Measurements from ENCODE around the gene LHX1. TPM values are rescaled to one million over a fixed set of nuclear protein-coding genes. Genes with fewer than 3 reads are reported as not detected.

LHX1 gene
- total and polyA plus RNA-seq, 2 donors (not counting 1 experiment from before 2014, with no cell fraction given), result not detected

DNA sequence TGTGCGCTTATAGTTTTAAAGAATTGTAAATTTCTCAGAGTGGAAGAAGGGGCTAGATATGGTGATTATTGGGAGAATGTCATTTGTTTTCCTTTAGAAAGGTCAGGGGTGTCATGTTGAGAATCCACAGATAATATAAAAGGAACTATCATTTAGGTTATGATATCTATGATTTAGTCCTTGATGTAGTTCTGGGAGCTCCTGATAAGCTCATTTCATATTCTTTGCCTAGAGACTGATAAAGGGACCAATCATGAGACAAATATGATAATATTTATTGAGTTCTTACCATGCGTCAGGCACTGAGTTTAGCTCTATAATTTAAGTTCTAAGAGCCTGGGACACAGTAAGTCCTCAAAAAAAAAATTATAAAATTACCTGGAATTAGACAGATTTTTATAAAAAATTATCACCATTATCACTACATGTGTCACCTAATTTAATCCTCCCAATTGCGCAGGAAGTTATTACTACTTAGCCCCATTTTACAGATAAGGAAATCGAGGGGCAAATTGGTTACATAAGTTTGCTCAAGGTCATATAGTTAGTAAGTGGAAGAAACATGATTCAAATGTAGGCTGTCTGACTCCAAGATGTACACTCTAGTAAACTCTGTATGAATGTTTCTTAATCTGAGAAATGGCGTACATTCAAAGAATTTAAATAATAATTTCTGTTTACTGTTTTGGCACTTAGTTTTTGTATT is 14.0 kb downstream of the LHX1 start:
- no peak overlapping the region for H3K4me3 ChIP-seq (replicated peaks in 1 of 4; ENCODE audit: control extremely low read depth in 1 of 4, insufficient read depth in 1 of 4, low read depth in 3 of 4, low read length in 4 of 4)
- TF ChIP-seq, protein P1, sequence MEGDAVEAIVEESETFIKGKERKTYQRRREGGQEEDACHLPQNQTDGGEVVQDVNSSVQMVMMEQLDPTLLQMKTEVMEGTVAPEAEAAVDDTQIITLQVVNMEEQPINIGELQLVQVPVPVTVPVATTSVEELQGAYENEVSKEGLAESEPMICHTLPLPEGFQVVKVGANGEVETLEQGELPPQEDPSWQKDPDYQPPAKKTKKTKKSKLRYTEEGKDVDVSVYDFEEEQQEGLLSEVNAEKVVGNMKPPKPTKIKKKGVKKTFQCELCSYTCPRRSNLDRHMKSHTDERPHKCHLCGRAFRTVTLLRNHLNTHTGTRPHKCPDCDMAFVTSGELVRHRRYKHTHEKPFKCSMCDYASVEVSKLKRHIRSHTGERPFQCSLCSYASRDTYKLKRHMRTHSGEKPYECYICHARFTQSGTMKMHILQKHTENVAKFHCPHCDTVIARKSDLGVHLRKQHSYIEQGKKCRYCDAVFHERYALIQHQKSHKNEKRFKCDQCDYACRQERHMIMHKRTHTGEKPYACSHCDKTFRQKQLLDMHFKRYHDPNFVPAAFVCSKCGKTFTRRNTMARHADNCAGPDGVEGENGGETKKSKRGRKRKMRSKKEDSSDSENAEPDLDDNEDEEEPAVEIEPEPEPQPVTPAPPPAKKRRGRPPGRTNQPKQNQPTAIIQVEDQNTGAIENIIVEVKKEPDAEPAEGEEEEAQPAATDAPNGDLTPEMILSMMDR (conservative IDR thresholded peaks at IDR 0.05 in 1 of 2, IDR thresholded peaks at IDR 0.05 in 1 of 2; ENCODE audit: low read depth in 1 of 2, low read length in 2 of 2), result no peak
- TF ChIP-seq EZH2 (IDR thresholded peaks at IDR 0.05; ENCODE audit: low read length, missing control alignments), result no peak

GRCh38 chr17:36971508-36971907 is 34.2 kb downstream of the LHX1 start:
- H3K9ac ChIP-seq (ENCODE audit: insufficient read depth, low read length), result no peak overlapping the region
- no peaks in the 10 kb centered on the region for H4K20me1 ChIP-seq (ENCODE audit: control insufficient read depth, extremely low read depth, insufficient read depth, low read length)
- H3K36me3 ChIP-seq (ENCODE audit: control insufficient read depth, insufficient read depth, low read length), result no peaks in the 10 kb centered on the region
- H2AFZ ChIP-seq (ENCODE audit: low read length), result no peak overlapping the region
- no peaks in the 10 kb centered on the region for H3K9me3 ChIP-seq (ENCODE audit: control insufficient read depth, insufficient read depth, low read depth, low read length)
- H3K27me3 ChIP-seq (ENCODE audit: control insufficient read depth, insufficient read depth, low read length), result no peaks in the 10 kb centered on the region
- TF ChIP-seq, protein P1 (conservative IDR thresholded peaks at IDR 0.05 in 1 of 2, IDR thresholded peaks at IDR 0.05 in 1 of 2; ENCODE audit: low read depth in 1 of 2, low read length in 2 of 2), result no peak
- no peak for TF ChIP-seq EZH2 (IDR thresholded peaks at IDR 0.05; ENCODE audit: low read length, missing control alignments)
- no peak overlapping the region for H3K4me3 ChIP-seq (replicated peaks in 1 of 4; ENCODE audit: control extremely low read depth in 1 of 4, insufficient read depth in 1 of 4, low read depth in 3 of 4, low read length in 4 of 4)
- no peak overlapping the region for H3K27ac ChIP-seq (ENCODE audit: insufficient read depth, low read length)
- no peak for DNase-seq (ENCODE audit: low read depth in 2 of 2)
- H3K4me1 ChIP-seq (ENCODE audit: control insufficient read depth, extremely low read depth, insufficient read depth, low read length), result no peaks in the 10 kb centered on the region
- no peak overlapping the region for H3K4me2 ChIP-seq (ENCODE audit: extremely low read depth, insufficient read depth, low read length)
- no peaks in the 10 kb centered on the region for H3K79me2 ChIP-seq (ENCODE audit: control insufficient read depth, insufficient read depth, low read length)

More for the DNA sequence above, 14.0 kb downstream of the LHX1 start:
- Histone ChIP-seq H3K9me3 (ENCODE audit: control insufficient read depth, insufficient read depth, low read depth, low read length) (no peaks in the 10 kb centered on the region), H3K79me2 (ENCODE audit: control insufficient read depth, insufficient read depth, low read length) (peaks cover 23% of the 10 kb centered on the region), H3K27ac (ENCODE audit: insufficient read depth, low read length) (no peak overlapping the region), H3K36me3 (ENCODE audit: control insufficient read depth, insufficient read depth, low read length) (peaks cover 12% of the 10 kb centered on the region), H4K20me1 (ENCODE audit: control insufficient read depth, extremely low read depth, insufficient read depth, low read length) (no peaks in the 10 kb centered on the region), H2AFZ (ENCODE audit: low read length) (no peak overlapping the region), H3K4me1 (ENCODE audit: control insufficient read depth, extremely low read depth, insufficient read depth, low read length) (no peaks in the 10 kb centered on the region), H3K27me3 (ENCODE audit: control insufficient read depth, insufficient read depth, low read length) (peaks cover 17% of the 10 kb centered on the region), H3K4me2 (ENCODE audit: extremely low read depth, insufficient read depth, low read length) (no peak overlapping the region), H3K9ac (ENCODE audit: insufficient read depth, low read length) (no peak overlapping the region)
- DNase-seq (ENCODE audit: low read depth in 2 of 2), result no peak

DNA sequence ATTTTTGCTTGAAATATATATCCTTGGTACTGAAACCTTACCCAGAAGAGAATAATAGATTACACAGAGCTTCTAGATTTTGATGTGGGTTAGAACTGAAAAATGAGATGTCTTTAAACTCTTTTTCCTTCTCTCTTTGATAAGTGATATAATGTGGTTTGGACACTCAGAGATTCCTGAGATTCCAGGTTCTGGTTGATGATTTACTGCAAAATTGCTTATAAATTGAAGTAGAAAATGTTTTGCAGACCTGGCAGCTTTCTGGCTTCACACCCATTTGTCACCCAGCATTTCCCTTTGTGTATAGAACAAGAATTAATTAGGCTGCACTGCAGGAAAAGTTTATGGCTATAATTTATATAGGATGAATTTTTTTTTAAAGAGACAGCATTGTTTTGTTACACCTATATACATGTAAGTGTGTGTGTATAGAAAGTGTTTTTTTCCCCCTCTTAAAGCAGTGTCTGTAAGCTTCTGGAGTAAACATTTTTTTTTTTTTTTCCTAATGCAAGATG is 35.0 kb downstream of the LHX1 start:
- H4K20me1 ChIP-seq (ENCODE audit: control insufficient read depth, extremely low read depth, insufficient read depth, low read length), result no peaks in the 10 kb centered on the region
- H2AFZ ChIP-seq (ENCODE audit: low read length), result no peak overlapping the region
- H3K4me2 ChIP-seq (ENCODE audit: extremely low read depth, insufficient read depth, low read length), result no peak overlapping the region
- H3K27ac ChIP-seq (ENCODE audit: insufficient read depth, low read length), result no peak overlapping the region
- H3K36me3 ChIP-seq (ENCODE audit: control insufficient read depth, insufficient read depth, low read length), result no peaks in the 10 kb centered on the region
- DNase-seq (ENCODE audit: low read depth in 2 of 2), result peak in 1 of 2 donors; percentile 49
- no peak overlapping the region for H3K9ac ChIP-seq (ENCODE audit: insufficient read depth, low read length)
- no peak for TF ChIP-seq EZH2 (IDR thresholded peaks at IDR 0.05; ENCODE audit: low read length, missing control alignments)
- TF ChIP-seq, protein P1 (conservative IDR thresholded peaks at IDR 0.05 in 1 of 2, IDR thresholded peaks at IDR 0.05 in 1 of 2; ENCODE audit: low read depth in 1 of 2, low read length in 2 of 2), result no peak
- no peaks in the 10 kb centered on the region for H3K79me2 ChIP-seq (ENCODE audit: control insufficient read depth, insufficient read depth, low read length)
- H3K9me3 ChIP-seq (ENCODE audit: control insufficient read depth, insufficient read depth, low read depth, low read length), result no peaks in the 10 kb centered on the region
- H3K4me3 ChIP-seq (replicated peaks in 1 of 4; ENCODE audit: control extremely low read depth in 1 of 4, insufficient read depth in 1 of 4, low read depth in 3 of 4, low read length in 4 of 4), result no peak overlapping the region
- no peaks in the 10 kb centered on the region for H3K4me1 ChIP-seq (ENCODE audit: control insufficient read depth, extremely low read depth, insufficient read depth, low read length)
- no peaks in the 10 kb centered on the region for H3K27me3 ChIP-seq (ENCODE audit: control insufficient read depth, insufficient read depth, low read length)

All from fibroblast of lung (primary cell).